HepG2 (cell line): ENCODE measurements around the gene BAHCC1. TPM values are rescaled to one million over a fixed set of nuclear protein-coding genes. Genes with fewer than 3 reads are reported as not detected.
A peak's percentile ranks its signal among the peaks of the same experiment; 100 is the strongest.

Experiments
- ATAC-seq: fragments of 200-7000 bp; cut with Tn5 transposase; 3 replicates; pipeline ENCODE4 v1.9.1; 2020; ENCODE audit warnings: mild to moderate bottlenecking, moderate library complexity
- BruUV-seq: library from RNA; stranded (reverse); fragments of 400-500 nt; replicated peaks from 2 replicates; lab custom pipeline; 2021; lab: Mats Ljungman, UMichigan
- CTCF ChIA-PET: fragments of 300-600 bp; formaldehyde crosslinking; extraction: SDS; loops from one replicate; lab custom pipeline; 2021; ENCODE audit warnings: low total read pairs, inconsistent platforms, low intra/inter-chr PET ratio; lab: Yijun Ruan, JAX
- POLR2A ChIA-PET: fragments of 350-600 bp; sonication (Branson Sonifier 250); formaldehyde crosslinking; loops from one replicate; lab custom pipeline; 2020; ENCODE audit warnings: antibody characterized with exemption, inconsistent platforms; lab: Yijun Ruan, JAX
- DNase-seq: peaks from one replicate; pipeline ENCODE4 v3.0.0-alpha.2; 2015; ENCODE audit warnings: low spot score
- FAIRE-seq: peaks from 3 replicates; lab custom pipeline; 2011; peaks lifted over from hg19 to GRCh38; lab: Jason Lieb, UNC
- H2AFZ ChIP-seq: one replicate; pipeline ENCODE4 v1.6.1; 2011; ENCODE audit warnings: low read length, inconsistent platforms
- H3K27ac ChIP-seq: fragments of 300-600 bp; 3 replicates; pipeline ENCODE4 v1.8.0; 2011; ENCODE audit warnings: mixed run types, mild to moderate bottlenecking, mixed read lengths, low read length, inconsistent platforms; ENCODE audit not compliant: insufficient read depth; ENCODE audit errors: extremely low read length
- H3K27me3 ChIP-seq, 2 experiments: fragments of 200-600 bp in 1 of 2; 2 replicates in 1 of 2; 3 replicates in 1 of 2; pipeline versions ENCODE4 v1.6.0 to v1.8.0; 2011; ENCODE audit warnings: low read length in 2 of 2, mild to moderate bottlenecking in 2 of 2, moderate library complexity in 2 of 2, inconsistent platforms in 1 of 2; ENCODE audit not compliant: insufficient read depth in 2 of 2, control insufficient read depth in 1 of 2
- H3K36me3 ChIP-seq, 2 experiments: fragments of 200-600 bp in 1 of 2; replicated peaks in 1 of 2; 2 replicates in 1 of 2; 3 replicates in 1 of 2; pipeline versions ENCODE4 v1.5.1 to v1.8.0; 2011; ENCODE audit warnings: low read length in 2 of 2, inconsistent platforms in 1 of 2; ENCODE audit not compliant: insufficient read depth in 2 of 2, control insufficient read depth in 1 of 2
- H3K4me1 ChIP-seq: 2 replicates; pipeline ENCODE4 v1.5.1; 2012; ENCODE audit warnings: low read length, inconsistent platforms; ENCODE audit not compliant: insufficient read depth
- H3K4me2 ChIP-seq: 2 replicates; pipeline ENCODE4 v1.6.0; 2011; ENCODE audit warnings: low read depth, low read length, inconsistent platforms
- H3K4me3 ChIP-seq, 3 experiments: fragments of 200-600 bp in 1 of 3; sonication (generic), shearing (Covaris generic) in 1 of 3; replicated peaks in 1 of 3; 2 replicates each; pipeline ENCODE4 v1.5.1; 2011 to 2016; ENCODE audit warnings: low read length in 3 of 3, inconsistent platforms in 2 of 3, low read depth in 2 of 3, mild to moderate bottlenecking in 2 of 3, control low read depth in 1 of 3, mixed read lengths in 1 of 3; ENCODE audit not compliant: insufficient read depth in 1 of 3
- H3K79me2 ChIP-seq: one replicate; pipeline ENCODE4 v1.6.1; 2011; ENCODE audit warnings: low read length, inconsistent platforms; ENCODE audit not compliant: insufficient read depth
- H3K9ac ChIP-seq: 2 replicates; pipeline ENCODE4 v1.6.0; 2011; ENCODE audit warnings: mild to moderate bottlenecking, low read depth, low read length, inconsistent platforms; ENCODE audit not compliant: insufficient read depth
- H3K9me3 ChIP-seq: 2 replicates; pipeline ENCODE4 v1.5.1; 2012; ENCODE audit warnings: mild to moderate bottlenecking, low read length
- H4K20me1 ChIP-seq: 2 replicates; pipeline ENCODE4 v1.6.0; 2011; ENCODE audit warnings: inconsistent platforms, mild to moderate bottlenecking, low read length, moderate library complexity; ENCODE audit not compliant: insufficient read depth
- ARID2 ChIP-seq: sonication (generic); formaldehyde crosslinking; IDR thresholded peaks from 2 replicates; pipeline ENCODE4 v1.8.1; 2022; ENCODE audit warnings: mild to moderate bottlenecking, missing genetic modification reagents, borderline replicate concordance
- ATF1 ChIP-seq: IDR thresholded peaks from 2 replicates; pipeline ENCODE4 v1.6.1; 2016; ENCODE audit warnings: mild to moderate bottlenecking, control low read depth
- CC2D1A ChIP-seq: sonication (generic); formaldehyde crosslinking; IDR thresholded peaks from 2 replicates; pipeline ENCODE4 v1.8.1; 2023; ENCODE audit warnings: mild to moderate bottlenecking, missing genetic modification reagents
- HDAC1 ChIP-seq: sonication (generic); formaldehyde crosslinking; IDR thresholded peaks from 2 replicates; pipeline ENCODE4 v1.5.1; 2020; ENCODE audit warnings: mild to moderate bottlenecking, missing genetic modification reagents
- TCF7L2 ChIP-seq: IDR thresholded peaks from 2 replicates; pipeline ENCODE4 v1.6.1; 2011; ENCODE audit warnings: mild to moderate bottlenecking, low read depth, low read length, moderate library complexity
- ZBTB8A ChIP-seq: sonication (generic); formaldehyde crosslinking; IDR thresholded peaks from 2 replicates; pipeline ENCODE4 v1.4.0; 2020; ENCODE audit warnings: mild to moderate bottlenecking, low read depth, missing genetic modification reagents, borderline replicate concordance
- ZMAT5 ChIP-seq: sonication (generic); formaldehyde crosslinking; IDR thresholded peaks from 2 replicates; pipeline ENCODE4 v1.5.0; 2020; ENCODE audit warnings: mild to moderate bottlenecking, low read depth, missing genetic modification reagents, borderline replicate concordance
- ZNF7 ChIP-seq: IDR thresholded peaks from 2 replicates; pipeline ENCODE4 v1.6.1; 2016; ENCODE audit warnings: missing biosample characterization, missing genetic modification reagents
- WGBS: methylation state at CpG from one replicate; pipeline ENCODE4 v1.1.6; 2017; ENCODE audit warnings: low lambda C conversion rate; 5-methylcytosine and 5-hydroxymethylcytosine counted together
- in situ Hi-C: cut with HindIII; loops from 2 replicates; pipeline ENCODE4 v1.10.0; 2017; ENCODE audit warnings: low pct_unique_long_range_greater_than_20kb; ENCODE audit not compliant: extremely low pct_ligation_motif_present
- intact Hi-C: fragments of 100-400 bp; cut with micrococcal nuclease; formaldehyde crosslinking; loops from one replicate; pipeline ENCODE4 v1.10.0; 2022; ENCODE audit not compliant: unreplicated experiment
- polyA plus RNA-seq, 8 experiments: library from polyadenylated mRNA; depleted of rRNA in 3 of 8; stranded (reverse) in 7 of 8; unstranded in 1 of 8; fragments of >200 nt; fragmentation: Illumina TruSeq in 4 of 8; extraction: Trizol in 4 of 8; gene quantifications; 2 replicates each; pipeline versions ENCODE4 v1.2.1 to v1.2.3, GENCODE V29; 2011 to 2016; ENCODE audit warnings: low read depth in 4 of 8, missing spikeins in 1 of 8, mixed read lengths in 1 of 8; ENCODE audit not compliant: insufficient read depth in 1 of 8
- total RNA-seq, 5 experiments: library from RNA; depleted of rRNA; stranded (reverse); fragments of >200 nt; fragmentation: Illumina TruSeq; extraction: Trizol; gene quantifications; 2 replicates each; pipeline ENCODE4 v1.2.3, GENCODE V29; 2016; ENCODE audit warnings: low read depth in 1 of 5

BAHCC1 gene
- total and polyA plus RNA-seq, 2 of the 13 experiments (the other 11 are each of a cell fraction or from before 2014, with no cell fraction given), result 1.4 to 1.7 TPM

DNA sequence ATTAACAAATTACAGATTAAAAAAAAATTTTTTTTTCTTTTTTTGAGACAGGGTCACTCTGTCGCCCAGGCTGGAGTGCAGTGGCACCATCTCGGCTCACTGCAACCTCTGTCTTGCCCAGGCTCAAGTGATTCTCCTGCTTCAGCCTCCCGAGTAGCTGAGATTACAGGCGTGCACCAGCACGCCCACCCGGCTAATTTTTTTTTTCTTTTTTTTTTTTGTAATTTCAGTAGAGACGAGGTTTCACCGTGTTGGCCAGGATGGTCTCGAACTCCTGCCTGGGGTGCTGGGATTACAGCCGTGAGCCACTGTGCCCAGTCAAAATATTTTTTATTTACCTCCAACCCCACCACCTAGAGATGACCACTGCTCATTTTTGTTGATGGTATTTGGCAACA is 91.8 kb downstream of the BAHCC1 start:
- no peaks in the 10 kb centered on the region for H3K9me3 ChIP-seq
- no peaks in the 10 kb centered on the region for H3K79me2 ChIP-seq
- no peak for TF ChIP-seq ZNF7 (CRISPR knock-in tag)
- no peak for TF ChIP-seq ARID2
- no peak for TF ChIP-seq ZMAT5 (CRISPR knock-in tag)
- TF ChIP-seq ATF1 (CRISPR knock-in tag), result no peak
- TF ChIP-seq CC2D1A (CRISPR knock-in tag), result no peak
- TF ChIP-seq HDAC1 (CRISPR knock-in tag), result peak; percentile 13; the same call in 1 of the 2 replicates
- 0 out of 2 replicates have a peak, but pooled peaks have one; percentile 9 for TF ChIP-seq ZBTB8A
- no peak for TF ChIP-seq TCF7L2
- H3K36me3 ChIP-seq, result no peaks in the 10 kb centered on the region
- no peak overlapping the region for H3K4me3 ChIP-seq
- CTCF ChIA-PET, result no interaction called here
- H3K4me2 ChIP-seq, result peak overlapping the region; percentile 81
- H3K27ac ChIP-seq, result no peak overlapping the region
- no peak overlapping the region for H3K9ac ChIP-seq
- no TSS peak for BruUV-seq
- intact Hi-C loops, result no loop called here
- peaks cover 3 to 29% of the 10 kb centered on the region in 2 experiments; a peak in 4 of 5 replicates for H3K27me3 ChIP-seq
- in situ Hi-C loops, result no loop called here
- POLR2A ChIA-PET, result no interaction called here
- 71% methylated on average over 10 of the region's 10 CpGs for WGBS
- H4K20me1 ChIP-seq, result no peaks in the 10 kb centered on the region
- ATAC-seq (no peak), FAIRE-seq (no peak), DNase-seq (no peak)
- no peak overlapping the region for H2AFZ ChIP-seq
- H3K4me1 ChIP-seq, result peaks cover 76% of the 10 kb centered on the region
